Panc1 (cell line): ENCODE results near the gene ARHGEF28. TPM values are rescaled to one million over a fixed set of nuclear protein-coding genes. Genes with fewer than 3 reads are reported as not detected.

ENCODE experiments used
- ATAC-seq: fragments of 200-7000 bp; cut with Tn5 transposase; 2 replicates; pipeline ENCODE4 v1.9.1; 2020; ENCODE audit warnings: mild to moderate bottlenecking, moderate library complexity
- BruUV-seq: library from RNA; stranded (reverse); fragments of 400-500 nt; replicated peaks from 2 replicates; lab custom pipeline; 2021; lab: Mats Ljungman, UMichigan
- CTCF ChIA-PET: fragments of 300-600 bp; sonication (Branson Sonifier 250); formaldehyde crosslinking; loops from one replicate; lab custom pipeline; 2022; ENCODE audit warnings: antibody characterized with exemption; lab: Charles Lee
- POLR2A ChIA-PET: fragments of 300-600 bp; sonication (Branson Sonifier 250); formaldehyde crosslinking; loops from one replicate; lab custom pipeline; 2022; ENCODE audit warnings: antibody characterized with exemption; lab: Charles Lee
- DNase-seq: peaks from one replicate; pipeline ENCODE4 v3.0.0-alpha.2; 2010; ENCODE audit warnings: low read depth, low spot score
- H3K27ac ChIP-seq: 2 replicates; pipeline ENCODE4 v1.5.1; 2011; ENCODE audit warnings: mild to moderate bottlenecking, low read length, inconsistent platforms
- H3K27me3 ChIP-seq: fragments of 200-500 bp; sonication (Bioruptor generic); 2 replicates; pipeline ENCODE4 v1.6.0; 2014; ENCODE audit warnings: low read length, inconsistent platforms; ENCODE audit not compliant: control insufficient read depth, insufficient read depth
- H3K36me3 ChIP-seq: fragments of 200-500 bp; sonication (Bioruptor generic); 2 replicates; pipeline ENCODE4 v1.5.1; 2014; ENCODE audit warnings: inconsistent platforms, mild to moderate bottlenecking, low read length, moderate library complexity; ENCODE audit not compliant: control insufficient read depth, insufficient read depth
- H3K4me1 ChIP-seq: 2 replicates; pipeline ENCODE4 v1.5.1; 2011; ENCODE audit warnings: inconsistent platforms, mild to moderate bottlenecking, low read length, moderate library complexity; ENCODE audit not compliant: control insufficient read depth, insufficient read depth
- H3K4me3 ChIP-seq, 2 experiments: 2 replicates each; pipeline ENCODE4 v1.5.1; 2011 to 2012; ENCODE audit warnings: low read depth in 2 of 2, low read length in 2 of 2, mild to moderate bottlenecking in 2 of 2, inconsistent platforms in 1 of 2, moderate library complexity in 1 of 2
- H3K9me3 ChIP-seq: fragments of 200-500 bp; sonication (Bioruptor generic); 2 replicates; pipeline ENCODE4 v1.5.1; 2014; ENCODE audit warnings: low read depth, mild to moderate bottlenecking, inconsistent platforms, low read length, moderate library complexity; ENCODE audit not compliant: control insufficient read depth, insufficient read depth
- CTCF ChIP-seq: fragments of 450-650 bp; IDR thresholded peaks from 2 replicates; pipeline ENCODE4 v1.5.1; 2017; ENCODE audit warnings: mild to moderate bottlenecking
- POLR2AphosphoS5 ChIP-seq: IDR thresholded peaks from 2 replicates; pipeline ENCODE4 v1.6.1; 2012; ENCODE audit warnings: mild to moderate bottlenecking, low read depth, low read length, moderate library complexity
- REST ChIP-seq, 2 experiments: IDR thresholded peaks; 2 replicates each; pipeline ENCODE4 v1.6.1; 2011 to 2012; ENCODE audit warnings: low read depth in 2 of 2, control low read depth in 1 of 2, low read length in 1 of 2, mild to moderate bottlenecking in 1 of 2, moderate library complexity in 1 of 2; ENCODE audit not compliant: insufficient read depth in 1 of 2
- SIN3A ChIP-seq: IDR thresholded peaks from 2 replicates; pipeline ENCODE4 v1.6.1; 2012; ENCODE audit warnings: low read depth, mild to moderate bottlenecking, low read length, moderate library complexity, borderline replicate concordance; ENCODE audit not compliant: insufficient read depth
- TCF7L2 ChIP-seq: IDR thresholded peaks from 2 replicates; pipeline ENCODE4 v1.6.1; 2011; ENCODE audit warnings: mild to moderate bottlenecking, low read depth, low read length, inconsistent platforms
- in situ Hi-C: cut with HindIII; loops from 2 replicates; pipeline ENCODE4 v1.10.0; 2016; ENCODE audit warnings: low sequenced_read_pairs, low pct_unique_long_range_greater_than_20kb
- intact Hi-C: fragments of 100-400 bp; cut with micrococcal nuclease; formaldehyde crosslinking; loops from one replicate; pipeline ENCODE4 v1.10.0; 2022; ENCODE audit not compliant: unreplicated experiment
- total RNA-seq: library from RNA; stranded (reverse); gene quantifications from one replicate; pipeline ENCODE4 v1.2.1, GENCODE V29; 2021; ENCODE audit not compliant: unreplicated experiment

ARHGEF28 gene
- total RNA-seq, 1 experiment from 2014 or later: 34.8 TPM

DNA sequence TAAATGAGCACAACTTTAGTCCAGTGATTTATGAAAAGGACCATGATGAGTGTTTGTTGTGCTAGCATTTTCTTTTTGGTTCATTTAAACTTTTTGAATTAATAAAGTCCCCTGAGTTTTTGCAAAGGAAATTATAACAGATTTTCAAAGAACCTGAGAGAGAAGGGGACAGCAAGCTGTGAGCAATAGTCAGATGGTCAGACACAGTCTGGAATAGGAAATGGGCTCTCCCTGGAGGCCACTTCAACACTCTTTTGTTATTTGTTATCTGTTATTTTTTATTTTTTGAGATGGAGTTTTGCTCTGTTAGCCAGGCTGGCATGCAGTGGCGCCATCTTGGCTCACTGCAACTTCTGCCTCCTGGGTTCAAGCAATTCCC is 171.1 kb downstream of the ARHGEF28 start:
- Histone ChIP-seq H3K4me1 (no peaks in the 10 kb centered on the region), H3K4me3 (no peak overlapping the region), H3K27ac (no peak overlapping the region), H3K36me3 (no peaks in the 10 kb centered on the region), H3K9me3 (no peaks in the 10 kb centered on the region), H3K27me3 (no peaks in the 10 kb centered on the region)
- DNase-seq: no peak
- ATAC-seq: no peak
- CTCF ChIA-PET: no interaction called here
- no peak for TF ChIP-seq POLR2AphosphoS5
- TF ChIP-seq SIN3A: no peak
- TF ChIP-seq CTCF: no peak
- TF ChIP-seq REST (IDR thresholded peaks at IDR 0.05; ENCODE audit: insufficient read depth in 1 of 2, low read depth in 2 of 2, low read length in 1 of 2): no peak
- no peak for TF ChIP-seq TCF7L2
- in situ Hi-C loops (no loop called here), intact Hi-C loops (no loop called here)
- POLR2A ChIA-PET: no interaction called here
- BruUV-seq: no TSS peak

GRCh38 chr5:73799401-73799972 is 173.5 kb downstream of the ARHGEF28 start:
- intact Hi-C loops: no loop called here
- no TSS peak for BruUV-seq
- H3K36me3 ChIP-seq: no peaks in the 10 kb centered on the region
- DNase-seq (no peak), ATAC-seq (no peak)
- H3K4me3 ChIP-seq: no peak overlapping the region
- ChIA-PET POLR2A (interaction anchor here (0.6 kb wide), 1 partner anchor 67 kb away, joined by 3 read pairs; no protein-coding TSS in a partner anchor), CTCF (no interaction called here)
- TF ChIP-seq POLR2AphosphoS5 (no peak), SIN3A (no peak), REST (IDR thresholded peaks at IDR 0.05; ENCODE audit: insufficient read depth in 1 of 2, low read depth in 2 of 2, low read length in 1 of 2) (no peak), TCF7L2 (no peak), CTCF (no peak)
- H3K27me3 ChIP-seq: no peaks in the 10 kb centered on the region
- H3K9me3 ChIP-seq: no peaks in the 10 kb centered on the region
- no peaks in the 10 kb centered on the region for H3K4me1 ChIP-seq
- in situ Hi-C loops: no loop called here
- H3K27ac ChIP-seq: no peak overlapping the region
